H1 (cell line): Measurements from ENCODE around the gene MUC4. TPM values are rescaled to one million over a fixed set of nuclear protein-coding genes. Genes with fewer than 3 reads are reported as not detected.

Experiments used
- CTCF ChIA-PET: fragments of 300-600 bp; sonication (Branson Sonifier 250); formaldehyde crosslinking; loops from one replicate; lab custom pipeline; 2021; ENCODE audit not compliant: partially characterized antibody; lab: Charles Lee
- POLR2A ChIA-PET: fragments of 300-600 bp; sonication (Branson Sonifier 250); formaldehyde crosslinking; loops from one replicate; lab custom pipeline; 2021; ENCODE audit warnings: inconsistent platforms; ENCODE audit not compliant: partially characterized antibody; lab: Charles Lee
- DNase-seq, 2 experiments: peaks; one replicate each; pipeline versions ENCODE4 v3.0.0 to v3.0.0-alpha.2; 2010 to 2022; ENCODE audit warnings: low spot score in 2 of 2, low read depth in 1 of 2, mixed read lengths in 1 of 2
- FAIRE-seq: peaks from 2 replicates; lab custom pipeline; 2011; peaks lifted over from hg19 to GRCh38; lab: Jason Lieb, UNC
- H2AFZ ChIP-seq: 2 replicates; pipeline ENCODE4 v1.8.1; 2012; ENCODE audit warnings: low read length, inconsistent platforms
- H2AK5ac ChIP-seq: 2 replicates; pipeline ENCODE4 v1.6.1; 2013; ENCODE audit warnings: low read depth, low read length
- H2BK120ac ChIP-seq: replicated peaks from 2 replicates; pipeline ENCODE3; 2013; ENCODE audit warnings: low read depth, low read length, inconsistent platforms
- H2BK12ac ChIP-seq: 2 replicates; pipeline ENCODE4 v1.6.1; 2013; ENCODE audit warnings: low read depth, low read length
- H2BK15ac ChIP-seq: 2 replicates; pipeline ENCODE4 v1.6.1; 2013; ENCODE audit warnings: low read length
- H2BK20ac ChIP-seq: 2 replicates; pipeline ENCODE4 v1.6.1; 2013; ENCODE audit warnings: low read length
- H2BK5ac ChIP-seq: 2 replicates; pipeline ENCODE4 v1.6.1; 2013; ENCODE audit warnings: low read depth, low read length
- H3K14ac ChIP-seq: 2 replicates; pipeline ENCODE4 v1.6.1; 2013; ENCODE audit warnings: inconsistent platforms; ENCODE audit not compliant: insufficient read length
- H3K18ac ChIP-seq: 2 replicates; pipeline ENCODE4 v1.6.1; 2013; ENCODE audit warnings: low read length; ENCODE audit errors: extremely low read depth
- H3K23ac ChIP-seq: 2 replicates; pipeline ENCODE4 v1.6.1; 2013; ENCODE audit warnings: inconsistent platforms; ENCODE audit not compliant: insufficient read length
- H3K23me2 ChIP-seq: 2 replicates; pipeline ENCODE4 v1.6.1; 2013; ENCODE audit warnings: low read depth, low read length
- H3K27ac ChIP-seq: 2 replicates; pipeline ENCODE4 v1.6.1; 2011; ENCODE audit warnings: low read depth, low read length, inconsistent platforms
- H3K27me3 ChIP-seq, 4 experiments: replicated peaks in 1 of 4; 1 replicate in 1 of 4; 2 replicates in 3 of 4; pipeline versions ENCODE4 v1.6.1 to v1.8.1; 2011 to 2013; ENCODE audit warnings: low read length in 3 of 4, mild to moderate bottlenecking in 3 of 4, inconsistent platforms in 2 of 4, mixed read lengths in 2 of 4, moderate library complexity in 1 of 4; ENCODE audit not compliant: control insufficient read depth in 3 of 4, insufficient read depth in 3 of 4; ENCODE audit errors: extremely low read depth in 1 of 4
- H3K36me3 ChIP-seq, 4 experiments: 2 replicates each; pipeline versions ENCODE4 v1.6.1 to v1.8.1; 2011 to 2013; ENCODE audit warnings: mild to moderate bottlenecking in 4 of 4, low read length in 3 of 4, moderate library complexity in 2 of 4, control low read depth in 1 of 4, inconsistent platforms in 1 of 4; ENCODE audit not compliant: insufficient read depth in 4 of 4, control insufficient read depth in 2 of 4
- H3K4ac ChIP-seq: replicated peaks from 2 replicates; pipeline ENCODE3; 2013; ENCODE audit warnings: low read length, low read depth, mixed read lengths, inconsistent platforms; ENCODE audit not compliant: insufficient read length
- H3K4me1 ChIP-seq, 4 experiments: replicated peaks in 1 of 4; 1 replicate in 1 of 4; 2 replicates in 3 of 4; pipeline versions ENCODE4 v1.6.1 to v1.8.1; 2011 to 2013; ENCODE audit warnings: low read length in 3 of 4, inconsistent platforms in 2 of 4, mixed read lengths in 1 of 4; ENCODE audit not compliant: insufficient read depth in 4 of 4, control insufficient read depth in 3 of 4
- H3K4me2 ChIP-seq, 2 experiments: 2 replicates each; pipeline versions ENCODE4 v1.6.1 to v1.8.1; 2011 to 2013; ENCODE audit warnings: low read depth in 2 of 2, low read length in 2 of 2, control low read depth in 1 of 2, inconsistent platforms in 1 of 2, mild to moderate bottlenecking in 1 of 2; ENCODE audit not compliant: insufficient read depth in 1 of 2
- H3K4me3 ChIP-seq, 4 experiments: fragments of 200-600, 300-600 bp in 1 of 4; sonication (generic), shearing (Covaris generic), sonication (Bioruptor Twin) in 1 of 4; 2 replicates each; pipeline versions ENCODE4 v1.5.1 to v1.8.1; 2011 to 2016; ENCODE audit warnings: low read length in 4 of 4, low read depth in 3 of 4, control low read depth in 2 of 4, inconsistent platforms in 2 of 4, mild to moderate bottlenecking in 2 of 4, mixed read lengths in 1 of 4, moderate library complexity in 1 of 4; ENCODE audit not compliant: insufficient read depth in 2 of 4; ENCODE audit errors: extremely low read depth in 1 of 4
- H3K56ac ChIP-seq: replicated peaks from 2 replicates; pipeline ENCODE3; 2013; ENCODE audit warnings: low read depth, mild to moderate bottlenecking, mixed read lengths, low read length, inconsistent platforms; ENCODE audit not compliant: insufficient read length
- H3K79me1 ChIP-seq: 2 replicates; pipeline ENCODE4 v1.6.1; 2013; ENCODE audit warnings: low read depth, low read length, control low read depth
- H3K79me2 ChIP-seq, 2 experiments: 2 replicates each; pipeline versions ENCODE4 v1.6.1 to v1.8.1; 2012 to 2013; ENCODE audit warnings: low read length in 2 of 2, mild to moderate bottlenecking in 2 of 2, inconsistent platforms in 1 of 2; ENCODE audit not compliant: insufficient read depth in 2 of 2, control insufficient read depth in 1 of 2
- H3K9ac ChIP-seq, 4 experiments: replicated peaks in 1 of 4; 1 replicate in 1 of 4; 2 replicates in 3 of 4; pipeline versions ENCODE4 v1.6.1 to v1.8.1; 2011 to 2013; ENCODE audit warnings: low read depth in 3 of 4, low read length in 3 of 4, control low read depth in 2 of 4, mild to moderate bottlenecking in 2 of 4, moderate library complexity in 2 of 4, inconsistent platforms in 1 of 4; ENCODE audit errors: extremely low read depth in 1 of 4
- H3K9me3 ChIP-seq, 2 experiments: 2 replicates each; pipeline versions ENCODE4 v1.6.1 to v1.8.1; 2012 to 2013; ENCODE audit warnings: mild to moderate bottlenecking in 2 of 2, moderate library complexity in 2 of 2, control low read depth in 1 of 2, inconsistent platforms in 1 of 2, low read depth in 1 of 2, low read length in 1 of 2, mixed read lengths in 1 of 2; ENCODE audit not compliant: insufficient read depth in 2 of 2
- H4K20me1 ChIP-seq, 2 experiments: replicated peaks in 1 of 2; 2 replicates each; pipeline versions ENCODE3 to v1.8.1; 2011 to 2013; ENCODE audit warnings: inconsistent platforms in 2 of 2, low read length in 2 of 2, mild to moderate bottlenecking in 1 of 2; ENCODE audit not compliant: insufficient read depth in 2 of 2, control insufficient read depth in 1 of 2
- H4K5ac ChIP-seq: 2 replicates; pipeline ENCODE4 v1.6.1; 2013; ENCODE audit warnings: low read length, low read depth, mixed read lengths, inconsistent platforms; ENCODE audit not compliant: insufficient read length
- H4K8ac ChIP-seq: 2 replicates; pipeline ENCODE4 v1.8.0; 2013; ENCODE audit warnings: mild to moderate bottlenecking, moderate library complexity, low read length, inconsistent platforms; ENCODE audit not compliant: insufficient read depth; ENCODE audit errors: extremely low read depth
- H4K91ac ChIP-seq: replicated peaks from 2 replicates; pipeline ENCODE3; 2013; ENCODE audit warnings: low read length, mixed read lengths, inconsistent platforms; ENCODE audit not compliant: insufficient read length
- ASH2L ChIP-seq: fragments of 200-600, 300-600 bp; sonication (generic); IDR thresholded peaks from one replicate; pipeline ENCODE4 v1.7.1; 2017; ENCODE audit warnings: low read length
- CBX5 ChIP-seq: fragments of 300-800, 300-1000 bp; sonication (generic); IDR thresholded peaks from 2 replicates; pipeline ENCODE4 v1.7.1; 2016; ENCODE audit warnings: antibody characterized with exemption, low read length, low read depth
- RFX5 ChIP-seq: IDR thresholded peaks from 2 replicates; pipeline ENCODE4 v1.6.1; 2011; ENCODE audit warnings: low read depth, low read length, improper control_type of control experiment, borderline replicate concordance
- WGBS, 2 experiments: shearing (Covaris generic) in 1 of 2; methylation state at CpG; one replicate each; pipeline versions ENCODE4 v1.1.6 to v1.1.7; 2013 to 2015; ENCODE audit warnings: low lambda C conversion rate in 2 of 2, mixed read lengths in 2 of 2, inconsistent platforms in 1 of 2, low coverage in 1 of 2, missing lambda C conversion rate in 1 of 2; ENCODE audit not compliant: insufficient replicate concordance in 2 of 2, insufficient coverage in 1 of 2, insufficient read length in 1 of 2; ENCODE audit errors: extremely low coverage in 1 of 2, missing lambda C conversion rate in 1 of 2; 5-methylcytosine and 5-hydroxymethylcytosine counted together
- polyA plus RNA-seq, 7 experiments: library from polyadenylated mRNA; depleted of rRNA in 3 of 7; stranded (reverse) in 5 of 7; unstranded in 2 of 7; fragments of >200 nt in 5 of 7; fragments of 200-250 nt in 2 of 7; gene quantifications; 1 replicate in 5 of 7; 2 replicates in 1 of 7; 4 replicates in 1 of 7; pipeline versions ENCODE4 v1.2.1 to v1.2.3, GENCODE V29; 2011 to 2013; ENCODE audit warnings: missing spikeins in 2 of 7, mixed read lengths in 2 of 7
- total RNA-seq: library from RNA; stranded (reverse); fragmentation: NEBNext Ultra II Directional; extraction: Animal tissue kit (Norgen Biotek cat#: 25700); gene quantifications from 2 replicates; pipeline ENCODE4 v1.2.1, GENCODE V29; 2021

MUC4 gene
- total and polyA plus RNA-seq, 2 of the 8 experiments (the other 6 are each of a cell fraction or from before 2014, with no cell fraction given), result 0.89 to 2.0 TPM

DNA sequence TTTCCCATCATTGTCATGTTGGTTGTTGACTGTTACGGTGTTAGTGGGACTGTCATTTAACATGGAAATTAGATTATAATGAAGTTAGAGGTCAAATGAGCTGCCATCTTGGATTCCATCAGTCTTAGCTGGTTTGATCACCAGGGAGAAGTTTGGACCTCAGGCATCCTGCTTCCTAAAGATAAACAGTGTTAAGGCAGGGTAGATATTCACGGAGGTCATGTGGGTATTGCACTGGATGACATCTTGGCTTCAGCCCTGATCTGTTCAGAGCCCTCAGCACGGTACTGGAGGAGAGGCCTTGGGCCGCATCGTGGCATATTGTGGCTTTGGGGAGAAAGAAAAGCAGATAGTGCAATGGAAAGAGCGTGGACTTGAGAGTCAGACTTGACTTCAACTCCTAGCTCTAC is 102.0 kb downstream of the MUC4 start:
- no peak overlapping the region for H2AFZ ChIP-seq
- no peak overlapping the region for H2BK12ac ChIP-seq
- H4K8ac ChIP-seq, result no peak overlapping the region
- no peak overlapping the region for H3K27ac ChIP-seq
- no peak overlapping the region for H4K91ac ChIP-seq
- CTCF ChIA-PET, result no interaction called here
- 92% methylated on average over 6 of the region's 6 CpGs; no CpG with 5 or more reads in 1 of the 2 experiments for WGBS, 2 experiments
- no peak overlapping the region for H3K9ac ChIP-seq
- no peak overlapping the region for H2BK15ac ChIP-seq
- peaks cover 0 to 8% (median 5%) of the 10 kb centered on the region in 4 experiments; a peak in 5 of 7 replicates for H3K4me1 ChIP-seq
- no peaks in the 10 kb centered on the region for H3K79me1 ChIP-seq
- H3K27me3 ChIP-seq, result no peaks in the 10 kb centered on the region; a peak in 1 of 7 replicates
- no peak overlapping the region for H3K4me2 ChIP-seq
- POLR2A ChIA-PET, result interaction anchor here (1.4 kb wide), 1 partner anchor 12 kb away, joined by 4 read pairs; no protein-coding TSS in a partner anchor
- no peak overlapping the region; the same call in 1 of the 2 replicates for H3K18ac ChIP-seq
- H2BK120ac ChIP-seq, result no peak overlapping the region
- H4K20me1 ChIP-seq, result no peaks in the 10 kb centered on the region
- H3K56ac ChIP-seq, result no peak overlapping the region
- TF ChIP-seq ASH2L, result no peak
- no peak for TF ChIP-seq RFX5
- TF ChIP-seq CBX5, result no peak
- no peak overlapping the region for H3K23ac ChIP-seq
- FAIRE-seq, result no peak
- H3K79me2 ChIP-seq, result no peaks in the 10 kb centered on the region
- H3K4me3 ChIP-seq, result no peak overlapping the region
- H4K5ac ChIP-seq, result peak overlapping the region; percentile 65
- DNase-seq, result no peak
- no peaks in the 10 kb centered on the region for H3K9me3 ChIP-seq
- H2BK5ac ChIP-seq, result no peak overlapping the region
- no peak overlapping the region for H2AK5ac ChIP-seq
- no peak overlapping the region for H3K4ac ChIP-seq
- H3K36me3 ChIP-seq, result no peaks in the 10 kb centered on the region; a peak in 1 of 8 replicates
- H2BK20ac ChIP-seq, result no peak overlapping the region
- H3K23me2 ChIP-seq, result no peaks in the 10 kb centered on the region; the same call in 1 of the 2 replicates
- H3K14ac ChIP-seq, result no peak overlapping the region
